Mesendoderm (in vitro differentiated cells): Measurements from ENCODE around the gene AMPD2. TPM values are rescaled to one million over a fixed set of nuclear protein-coding genes. Genes with fewer than 3 reads are reported as not detected.
A peak's percentile ranks its signal among the peaks of the same experiment; 100 is the strongest.

Experiments
- DNase-seq: peaks from one replicate; pipeline ENCODE4 v3.0.0; 2013
- H2AK5ac ChIP-seq: 2 replicates; pipeline ENCODE4 v1.6.1; 2013; ENCODE audit warnings: low read length, inconsistent platforms
- H2BK120ac ChIP-seq: 2 replicates; pipeline ENCODE4 v1.6.1; 2013; ENCODE audit warnings: low read depth, mild to moderate bottlenecking, low read length, moderate library complexity, mixed read lengths
- H2BK15ac ChIP-seq: replicated peaks from 2 replicates; pipeline ENCODE4 v1.6.1; 2013; ENCODE audit warnings: low read depth, mild to moderate bottlenecking, moderate library complexity
- H2BK5ac ChIP-seq: 2 replicates; pipeline ENCODE4 v1.6.1; 2013; ENCODE audit warnings: low read length, inconsistent platforms
- H3K18ac ChIP-seq: 2 replicates; pipeline ENCODE4 v1.6.1; 2013; ENCODE audit warnings: mild to moderate bottlenecking, low read length, mixed read lengths
- H3K23ac ChIP-seq: one replicate; pipeline ENCODE4 v1.6.1; 2013; ENCODE audit warnings: low read length
- H3K27ac ChIP-seq: 2 replicates; pipeline ENCODE4 v1.5.1; 2013; ENCODE audit warnings: low read depth, mild to moderate bottlenecking, inconsistent platforms, low read length, moderate library complexity
- H3K27me3 ChIP-seq: 2 replicates; pipeline ENCODE4 v1.6.1; 2013; ENCODE audit warnings: low read length, control low read depth, mild to moderate bottlenecking, inconsistent platforms; ENCODE audit not compliant: insufficient read depth, poor library complexity
- H3K36me3 ChIP-seq: 2 replicates; pipeline ENCODE4 v1.6.1; 2013; ENCODE audit warnings: low read length, inconsistent platforms; ENCODE audit not compliant: control insufficient read depth, insufficient read depth
- H3K4ac ChIP-seq: one replicate; pipeline ENCODE4 v1.6.1; 2013; ENCODE audit warnings: low read depth, mild to moderate bottlenecking, low read length, moderate library complexity
- H3K4me1 ChIP-seq: 2 replicates; pipeline ENCODE4 v1.6.1; 2013; ENCODE audit warnings: low read depth, low read length, inconsistent platforms; ENCODE audit not compliant: control insufficient read depth
- H3K4me2 ChIP-seq: 2 replicates; pipeline ENCODE4 v1.6.1; 2013; ENCODE audit warnings: low read length
- H3K4me3 ChIP-seq: 2 replicates; pipeline ENCODE4 v1.5.1; 2013; ENCODE audit warnings: mild to moderate bottlenecking, low read length
- H3K56ac ChIP-seq: one replicate; pipeline ENCODE4 v1.6.1; 2013; ENCODE audit warnings: low read length
- H3K79me1 ChIP-seq: 2 replicates; pipeline ENCODE4 v1.6.1; 2013; ENCODE audit warnings: low read length, inconsistent platforms
- H3K79me2 ChIP-seq: 2 replicates; pipeline ENCODE4 v1.6.1; 2013; ENCODE audit warnings: mild to moderate bottlenecking, low read length; ENCODE audit not compliant: control insufficient read depth, insufficient read depth
- H3K9ac ChIP-seq: 2 replicates; pipeline ENCODE4 v1.6.1; 2013; ENCODE audit warnings: low read length, inconsistent platforms
- H4K5ac ChIP-seq: one replicate; pipeline ENCODE4 v1.6.1; 2013; ENCODE audit warnings: low read length
- H4K8ac ChIP-seq: one replicate; pipeline ENCODE4 v1.6.1; 2013; ENCODE audit warnings: low read depth, mild to moderate bottlenecking, control low read depth, low read length, moderate library complexity
- WGBS: extraction: QIAGEN DNeasy Blood & Tissue Kit; methylation state at CpG from one replicate; pipeline ENCODE4 v1.1.7; 2013; ENCODE audit warnings: low lambda C conversion rate, missing lambda C conversion rate; ENCODE audit not compliant: insufficient coverage; ENCODE audit errors: extremely low coverage; 5-methylcytosine and 5-hydroxymethylcytosine counted together
- polyA plus RNA-seq, 2 experiments: library from polyadenylated mRNA; stranded (reverse); fragments of 200-250 nt; gene quantifications; one replicate each; pipeline ENCODE4 v1.2.3, GENCODE V29; 2013

The AMPD2 gene
- polyA plus RNA-seq (2013, experiment 1 of 2) = 26.9 TPM
- polyA plus RNA-seq (2013, experiment 2 of 2) = 26.2 TPM

DNA sequence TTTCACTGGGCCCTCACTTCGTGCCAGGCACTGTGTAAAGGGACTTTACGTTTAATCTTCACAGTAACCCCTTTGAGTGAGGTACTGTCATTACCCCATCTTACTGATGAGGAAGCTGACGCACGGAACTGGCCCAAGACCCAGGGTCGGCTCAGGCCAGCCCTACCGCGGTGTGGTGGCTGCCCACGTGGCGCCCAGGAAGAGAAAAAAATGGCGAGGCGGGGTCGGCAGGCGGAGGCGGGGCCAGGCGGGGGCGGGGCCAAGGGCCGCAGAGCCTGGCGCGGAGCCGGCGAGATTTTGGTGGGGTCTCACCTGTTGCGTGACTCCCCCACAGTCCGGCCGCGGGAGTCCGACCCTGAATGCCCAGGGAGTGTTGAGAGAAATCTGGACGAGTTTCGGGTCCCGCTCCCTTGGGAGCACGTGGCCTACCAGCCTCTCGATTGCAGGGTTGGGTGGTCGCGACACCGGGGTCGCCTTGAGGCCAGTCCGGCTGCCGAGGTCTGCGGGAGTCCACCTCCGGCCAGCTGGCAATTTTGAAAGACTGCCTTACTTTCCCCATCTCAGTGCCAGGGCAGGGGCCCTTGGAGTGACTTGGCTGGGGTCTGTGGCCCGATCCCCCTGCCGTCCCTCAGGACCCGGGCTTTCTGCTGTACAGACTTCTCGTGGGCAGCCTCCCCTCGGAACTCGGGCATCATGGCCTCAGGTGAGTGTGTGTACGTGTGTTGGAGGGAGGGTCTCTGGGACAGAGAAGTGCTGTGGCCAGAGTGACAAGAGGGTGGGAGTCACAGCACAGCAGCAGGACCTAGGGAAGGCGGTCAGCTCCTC is at the start of gene AMPD2, which contains the start of gene GNAT2:
AMPD2 (plus strand) TSS at position 262 of the 825 bp plus-strand sequence. CDS start 1,339 bp downstream, outside the sequence.
GNAT2 (minus strand) TSS at position 41 of the 825 bp plus-strand sequence. CDS start 6,746 bp downstream, outside the sequence.
- no peak within 1 kb of the TSS for H4K8ac ChIP-seq
- H3K79me1 ChIP-seq = peaks cover 21% of the 10 kb centered on the region
- H3K79me2 ChIP-seq = peaks cover 30% of the 10 kb centered on the region
- WGBS = no CpG with 5 or more reads among the region's 47 CpGs
- H3K27ac ChIP-seq = peak within 1 kb of the TSS; percentile 60
- peak within 1 kb of the TSS; percentile 42 for H3K18ac ChIP-seq
- peak within 1 kb of the TSS; percentile 98 for H3K4me2 ChIP-seq
- peak within 1 kb of the TSS; percentile 78 for H2BK5ac ChIP-seq
- peak within 1 kb of the TSS; percentile 49 for H3K4ac ChIP-seq
- peak within 1 kb of the TSS; percentile 90 for H3K23ac ChIP-seq
- peaks cover 2% of the 10 kb centered on the region for H3K4me1 ChIP-seq
- H3K36me3 ChIP-seq = no peaks in the 10 kb centered on the region
- peak within 1 kb of the TSS; percentile 89 for H3K4me3 ChIP-seq
- no peak within 1 kb of the TSS for H2BK120ac ChIP-seq
- no peaks in the 10 kb centered on the region for H3K27me3 ChIP-seq
- peak; percentile 85 for DNase-seq
- H2AK5ac ChIP-seq = peak within 1 kb of the TSS; percentile 59
- H3K9ac ChIP-seq = peak within 1 kb of the TSS; percentile 97
- H3K56ac ChIP-seq = peak within 1 kb of the TSS; percentile 96
- no peak within 1 kb of the TSS for H2BK15ac ChIP-seq
- no peak within 1 kb of the TSS for H4K5ac ChIP-seq

GRCh38 chr1:109570414-109570813 is 49.2 kb upstream of the AMPD2 start:
- Histone ChIP-seq H3K79me2 (peaks cover 45% of the 10 kb centered on the region), H3K27me3 (no peaks in the 10 kb centered on the region), H3K18ac (no peak overlapping the region), H3K9ac (peak overlapping the region; percentile 14), H3K79me1 (peaks cover 13% of the 10 kb centered on the region), H3K27ac (no peak overlapping the region), H3K23ac (no peak overlapping the region), H3K4me1 (peaks cover 2% of the 10 kb centered on the region), H3K36me3 (no peaks in the 10 kb centered on the region), H3K4me3 (no peak overlapping the region), H2AK5ac (no peak overlapping the region), H2BK15ac (no peak overlapping the region), H3K56ac (no peak overlapping the region), H4K8ac (no peak overlapping the region), H3K4me2 (no peak overlapping the region), H2BK5ac (no peak overlapping the region), H4K5ac (no peak overlapping the region), H3K4ac (no peak overlapping the region), H2BK120ac (no peak overlapping the region)
- DNase-seq = peak; percentile 72
- no CpG with 5 or more reads among the region's 3 CpGs for WGBS

- Histone ChIP-seq H3K79me1 (peaks cover 9% of the 10 kb centered on the region), H3K27me3 (no peaks in the 10 kb centered on the region), H3K36me3 (no peaks in the 10 kb centered on the region), H3K79me2 (peaks cover 22% of the 10 kb centered on the region), H2BK5ac (no peak overlapping the region), H3K4me2 (no peak overlapping the region), H3K9ac (no peak overlapping the region), H3K18ac (no peak overlapping the region), H3K4me3 (no peak overlapping the region), H3K56ac (no peak overlapping the region), H4K8ac (no peak overlapping the region), H3K4me1 (peaks cover 2% of the 10 kb centered on the region), H2BK15ac (no peak overlapping the region), H3K27ac (no peak overlapping the region), H3K4ac (no peak overlapping the region), H4K5ac (no peak overlapping the region), H3K23ac (no peak overlapping the region), H2BK120ac (no peak overlapping the region), H2AK5ac (no peak overlapping the region)
- WGBS = no CpG with 5 or more reads among the region's 2 CpGs
- DNase-seq = no peak
Observed at GRCh38 chr1:109573785-109574184, 45.9 kb upstream of the AMPD2 start.

GRCh38 chr1:109578947-109579443 is 40.6 kb upstream of the AMPD2 start:
- H2BK120ac ChIP-seq = no peak overlapping the region
- H3K27me3 ChIP-seq = no peaks in the 10 kb centered on the region
- H3K4me3 ChIP-seq = no peak overlapping the region
- no peak overlapping the region for H3K23ac ChIP-seq
- H3K79me2 ChIP-seq = no peaks in the 10 kb centered on the region
- no peak overlapping the region for H2BK15ac ChIP-seq
- no peak overlapping the region for H3K18ac ChIP-seq
- H3K56ac ChIP-seq = no peak overlapping the region
- H3K36me3 ChIP-seq = no peaks in the 10 kb centered on the region
- H3K9ac ChIP-seq = no peak overlapping the region
- H4K5ac ChIP-seq = no peak overlapping the region
- H3K4ac ChIP-seq = no peak overlapping the region
- H3K79me1 ChIP-seq = no peaks in the 10 kb centered on the region
- no peak overlapping the region for H2BK5ac ChIP-seq
- H3K27ac ChIP-seq = no peak overlapping the region
- H3K4me1 ChIP-seq = no peaks in the 10 kb centered on the region
- DNase-seq = no peak
- WGBS = no CpG with 5 or more reads among the region's 3 CpGs
- no peak overlapping the region for H2AK5ac ChIP-seq
- H4K8ac ChIP-seq = no peak overlapping the region
- H3K4me2 ChIP-seq = no peak overlapping the region

- Histone ChIP-seq H3K56ac (no peak overlapping the region), H2BK5ac (no peak overlapping the region), H3K79me1 (no peaks in the 10 kb centered on the region), H2BK120ac (no peak overlapping the region), H3K27ac (no peak overlapping the region), H3K4me2 (no peak overlapping the region), H4K5ac (no peak overlapping the region), H3K18ac (no peak overlapping the region), H3K9ac (no peak overlapping the region), H3K36me3 (no peaks in the 10 kb centered on the region), H3K4ac (no peak overlapping the region), H2BK15ac (no peak overlapping the region), H3K4me1 (no peaks in the 10 kb centered on the region), H2AK5ac (no peak overlapping the region), H3K4me3 (no peak overlapping the region), H3K23ac (no peak overlapping the region), H3K79me2 (no peaks in the 10 kb centered on the region), H4K8ac (no peak overlapping the region), H3K27me3 (no peaks in the 10 kb centered on the region)
- no peak for DNase-seq
- no CpG with 5 or more reads among the region's 1 CpG for WGBS
Observed at GRCh38 chr1:109579491-109579890, 40.1 kb upstream of the AMPD2 start.
